Peyer's patch (tissue), 4 donors: ENCODE measurements around the gene TFCP2.

Source experiments
- POLR2A ChIP-seq, 2 donors: fragments of 450-650 bp; IDR thresholded peaks; one replicate each; pipeline ENCODE4 v1.5.1; 2017; ENCODE audit warnings: antibody characterized with exemption in 2 of 2, mild to moderate bottlenecking in 2 of 2, moderate library complexity in 2 of 2
- TF ChIP-seq, protein P1 (sequence below), 6 experiments: fragments of 450-650 bp in 4 of 6; fragments of 200-600 bp in 2 of 6; sonication (generic) in 1 of 6; IDR thresholded peaks; one replicate each; pipeline ENCODE4 v1.5.1; 2017 to 2019; ENCODE audit warnings: antibody characterized with exemption in 6 of 6, mild to moderate bottlenecking in 3 of 6, moderate library complexity in 1 of 6

DNA sequence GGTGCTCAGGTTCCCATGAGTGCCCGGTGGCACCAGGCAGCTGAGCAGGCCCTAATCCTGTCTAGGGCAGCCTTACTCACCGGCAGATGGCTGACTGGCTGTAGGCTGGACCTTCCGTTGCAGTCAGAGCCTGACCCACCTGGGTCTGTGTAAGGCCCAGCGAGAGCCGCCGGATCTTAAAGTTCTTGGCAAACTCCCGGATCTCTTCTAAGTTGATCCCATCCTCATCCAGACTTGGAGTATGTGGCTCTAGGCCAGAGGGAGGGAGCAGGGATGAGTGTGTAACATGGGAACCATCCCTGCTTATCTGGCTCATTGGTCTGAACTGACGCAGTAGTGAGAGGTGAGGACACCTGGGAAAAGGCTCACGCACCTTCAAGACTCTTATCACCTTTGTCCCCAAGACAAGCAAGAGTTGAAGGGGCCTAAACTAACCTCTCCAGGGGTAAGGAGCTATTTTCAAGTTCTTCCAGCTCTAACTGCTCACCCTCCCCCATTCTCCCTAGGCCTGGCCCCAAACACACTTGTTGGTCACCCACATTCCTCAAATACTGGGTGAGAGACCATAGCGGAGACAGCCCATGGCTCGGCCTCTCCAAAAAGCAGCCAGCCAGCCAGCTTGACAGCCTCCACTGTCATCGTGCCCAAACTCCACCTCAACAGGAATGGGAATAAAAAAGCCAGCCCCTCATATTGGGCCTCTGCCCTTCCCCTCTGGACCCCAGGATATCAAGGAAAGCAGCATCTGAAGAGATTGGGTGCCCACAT lies 18.8 kb upstream of the TFCP2 start:
- TF ChIP-seq POLR2A (IDR thresholded peaks at IDR 0.05) = no peak
- TF ChIP-seq, protein P1, sequence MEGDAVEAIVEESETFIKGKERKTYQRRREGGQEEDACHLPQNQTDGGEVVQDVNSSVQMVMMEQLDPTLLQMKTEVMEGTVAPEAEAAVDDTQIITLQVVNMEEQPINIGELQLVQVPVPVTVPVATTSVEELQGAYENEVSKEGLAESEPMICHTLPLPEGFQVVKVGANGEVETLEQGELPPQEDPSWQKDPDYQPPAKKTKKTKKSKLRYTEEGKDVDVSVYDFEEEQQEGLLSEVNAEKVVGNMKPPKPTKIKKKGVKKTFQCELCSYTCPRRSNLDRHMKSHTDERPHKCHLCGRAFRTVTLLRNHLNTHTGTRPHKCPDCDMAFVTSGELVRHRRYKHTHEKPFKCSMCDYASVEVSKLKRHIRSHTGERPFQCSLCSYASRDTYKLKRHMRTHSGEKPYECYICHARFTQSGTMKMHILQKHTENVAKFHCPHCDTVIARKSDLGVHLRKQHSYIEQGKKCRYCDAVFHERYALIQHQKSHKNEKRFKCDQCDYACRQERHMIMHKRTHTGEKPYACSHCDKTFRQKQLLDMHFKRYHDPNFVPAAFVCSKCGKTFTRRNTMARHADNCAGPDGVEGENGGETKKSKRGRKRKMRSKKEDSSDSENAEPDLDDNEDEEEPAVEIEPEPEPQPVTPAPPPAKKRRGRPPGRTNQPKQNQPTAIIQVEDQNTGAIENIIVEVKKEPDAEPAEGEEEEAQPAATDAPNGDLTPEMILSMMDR (IDR thresholded peaks at IDR 0.05) = no peak
